GM18519 (cell line): ENCODE measurements around the gene SNTG2.
"Not testable (repeated sequence)": the region's sequence is repeated elsewhere in the genome, so short reads cannot be mapped to it uniquely, and the experiment has no call there.

Experiments used
- ATAC-seq: cut with Tn5 transposase; IDR thresholded peaks from one replicate; pipeline ENCODE4 v1.9.1; 2021; ENCODE audit warnings: mild to moderate bottlenecking, moderate library complexity; ENCODE audit not compliant: unreplicated experiment, low FRiP score

Gene SNTG2

DNA sequence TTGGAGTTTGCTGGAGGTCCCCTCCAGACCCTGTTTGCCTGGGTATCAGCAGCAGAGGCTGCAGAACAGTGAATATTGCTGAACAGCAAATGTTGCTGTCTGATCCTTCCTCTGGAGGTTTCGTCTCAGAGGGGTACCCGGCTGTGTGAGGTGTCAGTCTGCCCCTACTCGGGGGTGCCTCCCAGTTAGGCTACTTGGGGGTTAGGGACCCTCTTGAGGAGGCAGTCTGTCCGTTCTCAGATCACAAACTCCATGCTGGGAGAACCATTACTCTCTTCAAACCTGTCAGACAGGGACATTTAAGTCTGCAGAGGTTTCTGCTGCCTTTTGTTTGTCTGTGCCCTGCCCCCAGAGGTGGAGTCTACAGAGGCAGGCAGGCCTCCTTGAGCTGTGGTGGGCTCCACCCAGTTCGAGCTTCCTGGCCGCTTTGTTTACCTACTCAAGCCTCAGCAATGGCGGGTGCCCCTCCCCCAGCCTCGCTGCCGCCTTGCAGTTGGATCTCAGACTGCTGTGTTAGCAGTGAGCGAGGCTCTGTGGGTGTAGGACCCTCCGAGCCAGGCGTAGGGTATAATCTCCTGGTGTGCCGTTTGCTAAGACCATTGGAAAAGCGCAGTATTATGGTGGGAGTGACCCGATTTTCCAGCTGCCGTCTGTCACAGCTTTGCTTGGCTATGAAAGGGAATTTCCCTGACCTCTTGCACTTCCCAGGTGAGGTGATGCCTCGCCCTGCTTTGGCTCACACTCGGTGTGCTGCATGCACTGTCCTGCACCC is 437.5 kb downstream of the SNTG2 start:
- ATAC-seq, result not testable (repeated sequence)

DNA sequence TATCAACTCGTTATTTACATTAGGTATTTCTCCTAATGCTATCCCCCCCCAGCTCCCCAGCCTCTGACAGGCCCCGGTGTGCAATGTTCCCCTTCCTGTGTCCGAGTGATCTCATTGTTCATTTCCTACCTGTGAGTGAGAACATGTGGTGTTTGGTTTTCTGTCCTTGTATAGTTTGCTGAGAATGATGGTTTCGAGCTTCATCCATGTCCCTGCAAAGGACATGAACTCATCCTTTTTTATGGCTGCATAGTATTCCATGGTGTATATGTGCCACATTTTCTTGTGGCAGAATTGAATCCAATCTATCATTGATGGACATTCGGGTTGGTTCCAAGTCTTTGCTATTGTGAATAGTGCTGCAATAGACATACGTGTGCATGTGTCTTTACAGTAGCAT is 439.5 kb downstream of the SNTG2 start:
- ATAC-seq, result not testable (repeated sequence)

DNA sequence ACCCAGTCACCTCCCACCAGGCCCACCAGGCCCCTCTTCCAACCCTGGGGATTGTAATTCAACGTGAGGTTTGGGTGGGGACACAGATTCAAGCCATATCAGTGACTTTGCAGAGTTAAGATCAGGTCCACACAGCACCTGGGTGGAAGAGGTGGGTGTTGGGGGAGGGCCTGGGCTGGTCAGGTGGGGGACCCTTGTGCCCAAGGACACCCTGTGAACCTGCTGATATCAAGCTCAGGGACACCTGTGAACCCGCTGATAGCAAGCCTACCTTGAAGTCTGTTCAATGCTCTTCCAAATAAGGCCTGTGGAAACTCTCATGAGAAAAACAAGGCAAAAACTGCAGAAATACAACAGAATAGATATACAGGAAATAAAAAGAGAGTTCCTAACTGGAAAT is 442.7 kb downstream of the SNTG2 start:
- no peak for ATAC-seq

DNA sequence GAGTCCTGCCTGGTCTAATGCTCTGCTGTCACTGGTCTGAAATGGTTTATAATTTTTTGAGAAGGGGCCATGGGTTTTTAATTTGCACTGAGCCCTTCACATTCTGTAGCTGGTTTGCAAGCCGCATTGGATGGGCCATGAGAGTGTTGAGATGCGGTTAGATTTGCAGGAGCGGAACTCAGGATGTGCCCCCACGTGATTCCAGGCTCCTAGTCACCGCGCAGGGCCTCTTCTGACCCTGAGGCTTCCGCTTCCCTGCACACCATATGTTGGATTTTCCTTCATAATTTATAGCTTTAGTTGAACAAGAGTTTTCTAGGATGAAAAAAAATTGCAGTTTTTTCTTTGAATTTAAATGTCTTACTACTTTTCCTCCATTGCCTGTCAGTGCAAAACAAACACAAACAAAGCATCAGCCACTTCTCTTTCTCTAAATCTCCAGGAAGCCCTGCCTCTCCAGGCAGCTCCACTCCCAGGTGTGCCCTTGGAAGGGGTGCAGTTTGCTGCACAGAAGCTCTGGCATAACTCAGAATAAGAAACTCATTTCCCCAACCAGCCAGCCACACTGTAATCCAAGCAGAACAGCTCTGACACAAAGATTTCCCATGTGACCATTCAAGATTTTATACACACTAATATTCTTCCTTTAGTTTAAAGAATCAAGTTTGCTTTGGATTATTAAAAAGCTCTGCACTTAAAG is 444.2 kb downstream of the SNTG2 start:
- no peak for ATAC-seq

DNA sequence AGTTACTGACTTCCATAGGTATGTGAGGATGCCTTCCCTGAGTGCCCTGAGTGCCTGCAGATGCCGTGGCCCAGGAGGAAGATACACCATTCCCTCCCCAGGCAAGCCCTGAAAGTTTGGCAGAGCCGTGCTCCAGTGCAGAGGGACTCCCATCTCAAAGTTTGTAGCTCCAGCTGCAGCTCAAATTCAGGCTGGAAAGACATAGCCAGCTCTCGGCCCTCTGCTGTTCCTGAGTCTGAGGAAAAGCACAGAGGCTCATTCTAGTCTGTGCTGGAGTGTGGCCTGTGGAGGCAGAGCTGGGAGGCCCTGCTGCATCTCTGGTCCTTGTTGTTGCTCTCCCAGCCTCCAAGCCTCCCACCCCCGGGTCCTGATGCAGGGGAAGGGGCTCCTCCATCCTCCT is 446.7 kb downstream of the SNTG2 start:
- ATAC-seq, result no peak

DNA sequence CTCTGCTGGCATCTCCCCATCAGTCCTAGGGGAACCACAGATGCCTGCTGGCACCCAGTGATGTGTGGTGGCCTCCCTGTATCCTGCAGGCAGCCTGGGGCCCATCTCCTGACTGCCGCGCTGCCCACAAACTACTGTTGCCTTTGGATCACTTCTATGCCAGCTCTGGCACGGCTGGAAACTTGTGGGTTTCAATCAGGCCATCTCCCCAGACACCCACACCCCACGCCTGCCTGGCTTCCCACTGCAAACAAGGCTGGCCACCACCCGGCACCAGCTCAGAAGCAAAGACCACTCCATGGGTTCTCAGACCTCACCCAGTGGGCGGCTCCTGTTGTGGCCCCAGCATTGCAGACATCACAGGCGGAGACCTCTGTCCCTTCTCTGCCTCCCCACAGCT is 447.5 kb downstream of the SNTG2 start:
- no peak for ATAC-seq

DNA sequence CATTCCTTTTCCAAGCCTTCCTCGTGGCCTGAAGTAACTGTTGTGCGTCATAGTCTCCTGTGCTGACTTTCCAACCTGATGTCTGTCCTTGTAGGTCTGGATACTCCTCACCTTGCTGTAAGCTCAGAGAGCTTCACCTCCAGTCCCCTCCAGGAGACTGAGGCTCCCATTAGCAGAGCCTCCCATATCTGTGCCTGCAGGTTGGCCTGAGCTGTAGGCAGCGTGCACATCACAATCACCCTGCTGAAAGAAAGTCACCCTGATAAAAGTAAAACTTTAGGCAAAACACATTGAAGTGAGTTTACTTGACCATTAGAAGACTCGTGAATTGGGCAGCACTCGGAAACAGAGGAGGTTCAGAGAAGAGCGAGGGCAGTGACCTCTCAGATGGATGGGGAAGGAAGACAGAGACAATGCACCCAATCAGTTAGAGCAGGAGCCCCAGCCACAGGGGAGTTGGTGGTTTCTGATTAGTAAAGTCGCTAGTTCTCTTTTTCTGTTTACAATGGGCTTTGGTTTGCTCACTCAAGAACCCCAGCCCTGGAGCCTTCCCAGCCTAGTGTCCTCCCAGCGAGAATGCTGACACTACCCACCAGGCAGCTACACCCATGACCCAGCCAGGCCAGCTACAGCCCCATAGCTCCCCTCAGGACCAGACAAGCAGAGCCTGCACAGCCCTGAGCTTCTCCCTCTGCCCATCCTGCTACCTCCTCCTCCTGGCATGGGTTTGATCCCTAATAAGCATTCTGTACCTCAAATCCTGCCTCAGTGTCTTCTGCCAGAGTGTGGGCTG is 450.5 kb downstream of the SNTG2 start:
- ATAC-seq, result no peak

DNA sequence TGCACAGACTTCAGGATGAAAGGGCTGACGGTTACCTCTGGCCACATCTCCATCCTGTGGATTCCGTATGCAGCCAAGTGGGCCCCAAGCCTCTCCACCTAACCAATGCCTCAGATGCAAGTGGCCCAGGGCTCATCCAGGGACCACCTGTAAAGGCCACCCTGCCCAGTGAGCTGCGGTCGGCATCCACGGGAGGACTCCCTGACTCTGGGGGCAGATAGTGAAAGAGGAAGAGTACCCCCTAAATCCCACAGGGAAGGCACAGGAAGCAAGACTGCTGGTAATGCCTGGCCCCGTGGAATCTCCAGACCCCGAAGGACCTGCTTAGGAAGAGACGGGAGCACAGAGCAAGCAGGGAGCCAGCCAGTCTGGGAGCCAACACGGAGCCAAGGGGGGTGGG is 451.4 kb downstream of the SNTG2 start:
- no peak for ATAC-seq

DNA sequence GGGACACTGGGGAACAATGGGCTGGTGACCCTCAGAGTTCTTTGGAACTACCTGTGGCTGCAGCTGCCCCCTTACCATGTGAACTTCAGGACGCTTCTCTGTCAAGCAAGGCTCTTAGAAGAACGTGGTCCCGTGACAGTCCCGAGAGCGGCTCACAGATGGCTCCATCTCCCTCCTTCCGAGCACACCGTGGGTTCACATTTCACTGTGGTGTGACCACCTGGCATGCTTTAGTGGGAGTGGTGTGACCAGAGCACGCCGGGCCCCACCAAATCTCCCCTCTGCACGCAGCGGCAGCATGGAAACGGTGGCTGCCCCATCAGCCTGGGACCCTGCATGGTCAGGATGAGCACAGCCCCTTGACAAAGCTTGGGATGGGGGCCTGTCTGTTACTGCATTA is 452.9 kb downstream of the SNTG2 start:
- no peak for ATAC-seq

DNA sequence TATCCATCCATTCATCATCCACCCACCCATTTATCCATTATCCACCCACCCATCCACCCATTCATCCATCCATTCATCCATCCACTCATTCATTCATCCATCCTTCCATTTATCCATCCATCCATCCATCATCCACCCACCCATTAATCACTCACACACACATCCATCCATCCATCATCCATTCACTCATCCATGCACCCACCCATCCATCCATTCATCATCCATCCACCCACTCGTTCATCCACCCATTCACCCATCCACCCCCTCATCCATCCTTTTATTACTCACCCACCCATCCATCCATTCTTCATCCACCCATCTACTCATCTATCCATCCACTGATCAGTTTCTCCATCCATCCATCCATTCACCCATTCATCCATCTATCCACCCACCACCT is 454.5 kb downstream of the SNTG2 start:
- no peak for ATAC-seq

DNA sequence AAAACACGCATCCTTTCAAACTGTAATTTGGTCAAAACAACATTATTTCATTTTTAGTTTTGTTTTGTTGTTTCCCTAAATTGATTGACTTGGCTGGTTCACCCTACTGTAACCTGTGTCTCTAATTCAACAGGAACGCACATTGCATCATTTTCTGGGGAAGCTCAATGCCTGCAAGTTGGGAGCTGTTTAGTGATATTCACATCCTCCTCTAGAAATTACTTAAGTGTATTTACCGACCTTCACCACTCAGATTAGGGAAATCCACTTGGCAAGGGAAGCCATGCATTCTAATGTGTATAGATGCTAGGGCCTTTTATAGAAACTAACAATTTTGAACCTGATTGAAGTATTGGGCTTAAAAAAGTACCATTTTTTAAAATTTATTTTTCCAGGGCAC is 455.3 kb downstream of the SNTG2 start:
- no peak for ATAC-seq

DNA sequence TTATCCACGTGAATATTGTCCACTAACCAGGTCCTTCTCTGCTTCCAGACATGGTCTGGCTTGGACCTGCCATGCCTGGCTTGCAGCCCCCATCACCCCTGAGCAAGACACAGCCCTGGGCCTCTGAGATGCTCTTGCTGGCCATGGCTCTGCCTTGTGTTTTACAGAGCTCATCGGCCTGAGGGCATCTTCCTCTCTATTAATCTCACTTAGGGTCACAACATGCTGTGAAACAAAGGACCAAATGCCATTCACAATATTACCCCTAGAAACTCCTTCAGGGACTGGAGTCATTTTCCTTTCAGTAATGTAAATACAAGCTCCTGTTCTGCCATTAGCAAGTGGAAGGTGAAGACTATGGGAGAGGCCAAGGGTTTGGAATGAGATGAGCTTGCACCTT is 455.8 kb downstream of the SNTG2 start:
- ATAC-seq, result no peak

DNA sequence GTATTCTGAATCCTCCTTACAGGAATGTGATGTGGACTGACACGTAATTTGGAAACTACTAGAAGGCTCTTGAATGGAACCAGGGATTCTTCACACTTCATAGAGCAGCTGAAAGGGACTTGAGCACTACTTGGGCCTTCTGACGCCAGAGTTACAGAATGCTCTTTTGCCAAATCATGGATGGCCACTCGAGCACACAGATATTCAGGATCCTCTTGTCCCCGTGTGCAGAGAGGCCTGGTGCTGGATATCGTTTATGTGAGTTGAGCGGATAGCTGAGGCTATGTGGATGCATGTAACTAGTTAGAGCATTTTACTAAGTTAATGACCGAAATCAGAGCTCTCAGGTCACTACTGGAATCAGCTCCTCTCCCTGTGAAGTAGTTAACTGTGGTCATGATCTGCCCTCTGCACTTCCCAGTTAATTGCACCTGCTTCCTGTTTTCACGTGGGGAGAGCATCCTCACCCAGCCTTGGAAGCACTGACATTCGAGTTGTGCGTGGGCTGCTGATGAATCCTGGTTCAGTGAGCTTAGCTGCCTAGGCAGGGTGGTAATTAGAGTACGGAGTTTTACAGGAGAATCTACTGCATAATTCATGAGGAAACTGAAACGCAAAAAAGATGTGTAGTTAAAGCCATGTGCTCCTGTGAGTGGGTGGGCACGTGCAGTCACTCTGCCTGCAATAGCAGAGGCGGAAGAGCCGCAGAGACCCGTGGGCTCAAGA is 457.5 kb downstream of the SNTG2 start:
- ATAC-seq, result no peak

DNA sequence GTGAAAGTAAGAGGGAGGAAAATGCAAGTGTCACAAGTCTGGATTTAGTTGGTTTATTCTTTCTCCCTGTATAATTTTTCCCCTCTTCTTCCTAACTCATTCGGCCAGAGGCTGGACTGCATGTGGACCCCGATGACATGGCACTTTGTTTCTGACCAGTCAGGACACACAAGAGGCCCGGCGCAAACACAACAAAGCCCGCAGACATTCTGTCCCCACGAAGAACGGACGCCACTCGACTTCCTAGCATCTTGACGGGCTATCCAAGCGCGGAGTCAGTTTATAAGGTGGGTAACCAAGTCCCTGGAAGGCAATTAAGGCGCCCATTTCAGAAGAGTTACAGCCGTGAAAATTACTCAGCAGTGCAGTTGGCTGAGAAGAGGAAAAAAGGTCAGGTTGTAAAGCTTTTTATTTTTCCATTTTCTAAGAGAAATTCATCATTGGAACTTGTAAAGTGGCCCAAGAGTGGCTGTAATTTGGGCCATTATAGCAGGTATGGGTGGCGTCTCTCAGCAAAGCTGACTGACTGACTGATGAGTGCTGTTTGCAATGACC is 462.6 kb downstream of the SNTG2 start, which contains the start of gene TPO:
Gene TPO, plus strand, starts transcription at position 308 of the 555 bp plus-strand sequence. CDS start 946 bp downstream, outside the sequence.
- ATAC-seq, result no peak

DNA sequence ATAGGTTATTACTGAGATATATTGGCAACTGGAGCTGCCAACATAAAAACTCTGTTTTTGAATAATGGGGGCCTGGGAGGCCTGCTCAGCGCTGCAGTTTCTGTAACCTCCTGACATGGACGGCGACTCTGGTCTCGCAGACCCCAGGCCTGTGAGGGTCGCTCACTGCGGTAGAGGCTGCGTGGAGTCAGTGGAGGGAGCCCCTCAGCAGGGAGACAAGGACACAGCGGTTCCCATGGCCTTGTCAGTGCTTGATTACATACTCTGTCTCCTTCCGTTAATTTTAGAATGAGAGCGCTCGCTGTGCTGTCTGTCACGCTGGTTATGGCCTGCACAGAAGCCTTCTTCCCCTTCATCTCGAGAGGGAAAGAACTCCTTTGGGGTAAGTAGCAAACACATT is 463.5 kb downstream of the SNTG2 start:
- ATAC-seq, result no peak

DNA sequence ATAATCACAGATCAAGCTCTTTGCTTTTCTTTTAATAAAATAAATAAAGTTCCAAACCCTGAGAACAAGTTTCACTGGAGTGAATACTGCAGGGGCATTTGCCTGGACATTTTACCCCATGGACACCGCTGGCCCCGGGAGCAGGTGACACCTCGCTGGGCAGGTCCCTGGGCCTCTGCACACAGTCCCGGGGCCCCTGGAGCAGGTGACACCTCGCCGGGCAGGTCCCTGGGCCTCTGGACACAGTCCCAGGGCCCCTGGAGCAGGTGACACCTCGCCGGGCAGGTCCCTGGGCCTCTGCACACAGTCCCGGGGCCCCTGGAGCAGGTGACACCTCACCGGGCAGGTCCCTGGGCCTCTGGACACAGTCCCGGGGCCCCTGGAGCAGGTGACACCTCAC is 464.3 kb downstream of the SNTG2 start:
- not testable (repeated sequence) for ATAC-seq

DNA sequence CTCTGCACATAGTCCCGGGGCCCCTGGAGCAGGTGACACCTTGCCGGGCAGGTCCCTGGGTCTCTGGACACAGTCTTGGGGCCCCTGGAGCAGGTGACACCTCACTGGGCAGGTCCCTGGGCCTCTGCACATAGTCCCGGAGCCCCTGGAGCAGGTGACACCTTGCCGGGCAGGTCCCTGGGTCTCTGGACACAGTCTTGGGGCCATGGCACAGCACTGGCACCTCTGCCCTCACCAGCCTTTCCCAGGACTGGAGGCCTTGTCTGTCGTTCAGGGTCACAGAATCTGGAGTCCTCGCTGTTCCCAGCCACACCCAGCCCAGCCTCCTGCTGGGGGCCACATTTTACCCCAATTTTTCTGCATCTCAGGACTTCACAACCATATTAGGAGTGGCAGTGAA is 464.9 kb downstream of the SNTG2 start:
- no peak for ATAC-seq
